H9 (cell line): ENCODE measurements around the gene NRXN3. TPM values are rescaled to one million over a fixed set of nuclear protein-coding genes. Genes with fewer than 3 reads are reported as not detected.

Experiments
- DNase-seq: peaks from one replicate; pipeline ENCODE4 v3.0.0-alpha.2; 2017
- H2AFZ ChIP-seq: one replicate; pipeline ENCODE4 v1.6.1; 2013; ENCODE audit warnings: mild to moderate bottlenecking, low read length, control low read depth, moderate library complexity
- H2AK5ac ChIP-seq: 2 replicates; pipeline ENCODE4 v1.6.1; 2013; ENCODE audit warnings: low read length, control low read depth, mixed read lengths; ENCODE audit not compliant: insufficient read length
- H2BK120ac ChIP-seq: one replicate; pipeline ENCODE4 v1.6.1; 2013; ENCODE audit warnings: low read depth, mild to moderate bottlenecking, low read length, control low read depth, inconsistent platforms; ENCODE audit not compliant: poor library complexity, severe bottlenecking
- H2BK12ac ChIP-seq: 2 replicates; pipeline ENCODE4 v1.6.1; 2013; ENCODE audit warnings: low read length, control low read depth, mixed read lengths, low read depth; ENCODE audit not compliant: insufficient read length
- H2BK15ac ChIP-seq: 2 replicates; pipeline ENCODE4 v1.6.1; 2013; ENCODE audit warnings: low read depth, low read length, control low read depth
- H2BK20ac ChIP-seq: one replicate; pipeline ENCODE4 v1.6.1; 2013; ENCODE audit warnings: low read depth, mild to moderate bottlenecking, low read length, control low read depth, inconsistent platforms; ENCODE audit not compliant: poor library complexity, severe bottlenecking
- H2BK5ac ChIP-seq: 2 replicates; pipeline ENCODE4 v1.6.1; 2013; ENCODE audit warnings: low read length, control low read depth, mixed read lengths; ENCODE audit not compliant: insufficient read length
- H3K14ac ChIP-seq: 2 replicates; pipeline ENCODE4 v1.6.1; 2013; ENCODE audit warnings: low read length, control low read depth; ENCODE audit not compliant: insufficient read depth
- H3K18ac ChIP-seq: 2 replicates; pipeline ENCODE4 v1.6.1; 2013; ENCODE audit warnings: low read depth, mild to moderate bottlenecking, mixed read lengths, low read length, control low read depth; ENCODE audit not compliant: insufficient read length
- H3K23ac ChIP-seq: 2 replicates; pipeline ENCODE4 v1.6.1; 2013; ENCODE audit warnings: low read length, control low read depth, mixed read lengths, low read depth; ENCODE audit not compliant: insufficient read length
- H3K23me2 ChIP-seq: 2 replicates; pipeline ENCODE4 v1.6.1; 2013; ENCODE audit warnings: low read depth, mild to moderate bottlenecking, mixed read lengths, low read length, control low read depth; ENCODE audit not compliant: insufficient read length, poor library complexity, severe bottlenecking
- H3K27ac ChIP-seq: 2 replicates; pipeline ENCODE4 v1.5.1; 2013; ENCODE audit warnings: low read length, control low read depth, mixed read lengths, low read depth; ENCODE audit not compliant: insufficient read length
- H3K27me3 ChIP-seq: 2 replicates; pipeline ENCODE4 v1.6.1; 2013; ENCODE audit warnings: low read length, control low read depth, inconsistent platforms; ENCODE audit not compliant: insufficient read depth
- H3K4ac ChIP-seq: 2 replicates; pipeline ENCODE4 v1.6.1; 2013; ENCODE audit warnings: low read depth, mild to moderate bottlenecking, control low read depth, inconsistent platforms, low read length, moderate library complexity
- H3K4me1 ChIP-seq: 2 replicates; pipeline ENCODE4 v1.6.1; 2013; ENCODE audit warnings: low read length, control low read depth, inconsistent platforms; ENCODE audit not compliant: insufficient read depth
- H3K4me2 ChIP-seq: 2 replicates; pipeline ENCODE4 v1.6.1; 2013; ENCODE audit warnings: low read length, control low read depth, mixed read lengths; ENCODE audit not compliant: insufficient read length, insufficient read depth
- H3K56ac ChIP-seq: 2 replicates; pipeline ENCODE4 v1.6.1; 2013; ENCODE audit warnings: low read depth, mild to moderate bottlenecking, mixed read lengths, low read length, control low read depth; ENCODE audit not compliant: insufficient read length
- H3K79me1 ChIP-seq: 2 replicates; pipeline ENCODE4 v1.6.1; 2013; ENCODE audit warnings: low read depth, mild to moderate bottlenecking, moderate library complexity, low read length, control low read depth, inconsistent platforms; ENCODE audit not compliant: insufficient read depth, poor library complexity, severe bottlenecking
- H3K79me2 ChIP-seq: 2 replicates; pipeline ENCODE4 v1.6.1; 2013; ENCODE audit warnings: low read length, control low read depth, inconsistent platforms; ENCODE audit not compliant: insufficient read depth
- H3K9ac ChIP-seq: 2 replicates; pipeline ENCODE4 v1.6.1; 2013; ENCODE audit warnings: low read length, control low read depth, mixed read lengths; ENCODE audit not compliant: insufficient read length; ENCODE audit errors: extremely low read depth
- H3K9me3 ChIP-seq: one replicate; pipeline ENCODE4 v1.6.1; 2013; ENCODE audit warnings: low read depth, low read length, inconsistent platforms; ENCODE audit not compliant: control insufficient read depth
- H3T11ph ChIP-seq: one replicate; pipeline ENCODE4 v1.6.1; 2013; ENCODE audit warnings: mild to moderate bottlenecking, low read length, control low read depth, inconsistent platforms
- H4K20me1 ChIP-seq: one replicate; pipeline ENCODE4 v1.6.1; 2013; ENCODE audit not compliant: control insufficient read depth, insufficient read length, insufficient read depth
- H4K5ac ChIP-seq: 2 replicates; pipeline ENCODE4 v1.6.1; 2013; ENCODE audit warnings: low read depth, mild to moderate bottlenecking, mixed read lengths, low read length, control low read depth; ENCODE audit not compliant: insufficient read length
- H4K8ac ChIP-seq: replicated peaks from 2 replicates; pipeline ENCODE4 v1.6.1; 2013; ENCODE audit warnings: low read length, control low read depth, mixed read lengths, low read depth; ENCODE audit not compliant: insufficient read length
- H4K91ac ChIP-seq: 2 replicates; pipeline ENCODE4 v1.6.1; 2013; ENCODE audit warnings: low read depth, mild to moderate bottlenecking, moderate library complexity, mixed read lengths, low read length, control low read depth; ENCODE audit not compliant: insufficient read length
- H3K27ac Mint-ChIP-seq, 3 experiments: 2 replicates in 2 of 3; 3 replicates in 1 of 3; pipeline ENCODE4 v1.8.0; 2020 to 2021; ENCODE audit warnings: mixed read lengths in 3 of 3, mild to moderate bottlenecking in 1 of 3, moderate library complexity in 1 of 3
- H3K27me3 Mint-ChIP-seq: 2 replicates; pipeline ENCODE4 v1.8.0; 2021; ENCODE audit warnings: low read depth, mild to moderate bottlenecking, moderate library complexity, mixed read lengths
- H3K36me3 Mint-ChIP-seq, 3 experiments: 2 replicates in 2 of 3; 3 replicates in 1 of 3; pipeline ENCODE4 v1.8.0; 2020 to 2021; ENCODE audit warnings: low read depth in 3 of 3, mixed read lengths in 3 of 3; ENCODE audit not compliant: insufficient read depth in 1 of 3
- H3K4me1 Mint-ChIP-seq, 2 experiments: 2 replicates each; pipeline ENCODE4 v1.8.0; 2020; ENCODE audit warnings: mixed read lengths in 2 of 2
- H3K4me3 Mint-ChIP-seq, 2 experiments: 2 replicates in 1 of 2; 3 replicates in 1 of 2; pipeline ENCODE4 v1.8.0; 2020 to 2021; ENCODE audit warnings: mild to moderate bottlenecking in 2 of 2, mixed read lengths in 2 of 2, moderate library complexity in 1 of 2
- H3K9me3 Mint-ChIP-seq, 2 experiments: 2 replicates in 1 of 2; 3 replicates in 1 of 2; pipeline ENCODE4 v1.8.0; 2020; ENCODE audit warnings: mild to moderate bottlenecking in 2 of 2, mixed read lengths in 2 of 2, moderate library complexity in 1 of 2
- CTCF ChIP-seq: fragments of 200-600 bp; sonication (generic); conservative IDR thresholded peaks from 3 replicates; pipeline ENCODE4 v1.8.0; 2021; ENCODE audit warnings: antibody characterized with exemption, mild to moderate bottlenecking
- WGBS: extraction: QIAGEN DNeasy Blood & Tissue Kit; methylation state at CpG from one replicate; pipeline ENCODE4 v1.1.7; 2013; ENCODE audit warnings: missing lambda C conversion rate, low lambda C conversion rate, mixed read lengths; ENCODE audit not compliant: insufficient read length; ENCODE audit errors: extremely low coverage; 5-methylcytosine and 5-hydroxymethylcytosine counted together
- total RNA-seq: library from RNA; stranded (reverse); gene quantifications from 2 replicates; pipeline ENCODE4 v1.2.1, GENCODE V29; 2021

The NRXN3 gene
- total RNA-seq, 1 experiment from 2014 or later: 1.8 TPM

- Histone ChIP-seq H4K91ac (no peak overlapping the region), H3K4me1 (no peaks in the 10 kb centered on the region), H2BK15ac (no peak overlapping the region), H3K27ac (no peak overlapping the region), H4K8ac (no peak overlapping the region), H4K5ac (no peak overlapping the region), H3K9me3 (no peaks in the 10 kb centered on the region), H4K20me1 (no peaks in the 10 kb centered on the region), H2BK12ac (no peak overlapping the region), H3K23ac (no peak overlapping the region), H2AFZ (no peak overlapping the region), H3K4me2 (no peak overlapping the region), H3K79me1 (no peaks in the 10 kb centered on the region), H2AK5ac (no peak overlapping the region), H3K23me2 (no peaks in the 10 kb centered on the region), H2BK120ac (no peak overlapping the region), H3K27me3 (no peaks in the 10 kb centered on the region), H3K56ac (no peak overlapping the region), H3K14ac (no peak overlapping the region), H2BK20ac (no peak overlapping the region), H3K9ac (no peak overlapping the region), H3K18ac (no peak overlapping the region), H3K4ac (no peak overlapping the region), H3T11ph (no peak overlapping the region), H3K79me2 (no peaks in the 10 kb centered on the region), H2BK5ac (no peak overlapping the region)
- peaks cover 0 to 3% of the 10 kb centered on the region in 2 experiments; a peak in 1 of 5 replicates for H3K9me3 Mint-ChIP-seq
- no peak overlapping the region for H3K4me3 Mint-ChIP-seq
- no peak overlapping the region for H3K27ac Mint-ChIP-seq
- no peak for TF ChIP-seq CTCF
- 0 out of 7 replicates have a peak, but pooled peaks cover 0 to 3% (median 0%) of the 10 kb centered on the region in 3 experiments for H3K36me3 Mint-ChIP-seq
- H3K4me1 Mint-ChIP-seq: peaks cover 13 to 15% of the 10 kb centered on the region in 2 experiments
- WGBS: no CpG with 5 or more reads among the region's 2 CpGs
- DNase-seq: no peak
- no peaks in the 10 kb centered on the region for H3K27me3 Mint-ChIP-seq
Measured at GRCh38 chr14:78631551-78631950, 461.4 kb downstream of the NRXN3 start.
